NCI-H1436 (cell line): ENCODE measurements around the gene GAGE2A.
"Not testable (repeated sequence)": the region's sequence is repeated elsewhere in the genome, so short reads cannot be mapped to it uniquely, and the experiment has no call there.

Source experiments
- DNase-seq: peaks from one replicate; lab custom pipeline; 2025; lab: John Stamatoyannopoulos, UW

GAGE2A gene

GRCh38 chrX:49589196-49589595 is at the start of gene GAGE2A:
Gene GAGE2A, plus strand, starts transcription at chrX:49589496. Its CDS starts 1,155 bp downstream, at chrX:49590651.
- DNase-seq, result not testable (repeated sequence)

- DNase-seq, result not testable (repeated sequence)
Measured at GRCh38 chrX:49541433-49541832, 47.9 kb upstream of the GAGE2A start, which contains the start of gene GAGE12D. Gene GAGE12D, plus strand, starts transcription at chrX:49541733. Its CDS starts 1,155 bp downstream, at chrX:49542888.

- DNase-seq, result not testable (repeated sequence)
Measured at GRCh38 chrX:49550989-49551388, 38.3 kb upstream of the GAGE2A start, which contains the start of gene GAGE12E. Gene GAGE12E, plus strand, starts transcription at chrX:49551289. Its CDS starts 1,155 bp downstream, at chrX:49552444.

- DNase-seq, result not testable (repeated sequence)
Measured at GRCh38 chrX:49560542-49560941, 28.8 kb upstream of the GAGE2A start, which contains the start of gene GAGE12F. Gene GAGE12F, plus strand, starts transcription at chrX:49560842. Its CDS starts 1,155 bp downstream, at chrX:49561997.

- DNase-seq, result not testable (repeated sequence)
Measured at GRCh38 chrX:49568728-49569127, 20.6 kb upstream of the GAGE2A start.

GRCh38 chrX:49569152-49569551 is 20.1 kb upstream of the GAGE2A start:
- not testable (repeated sequence) for DNase-seq

GRCh38 chrX:49570100-49570499 is 19.2 kb upstream of the GAGE2A start, which contains the start of gene GAGE12G:
Gene GAGE12G, plus strand, starts transcription at chrX:49570400. Its CDS starts 1,155 bp downstream, at chrX:49571555.
- DNase-seq, result not testable (repeated sequence)

GRCh38 chrX:49579649-49580048 is 9.6 kb upstream of the GAGE2A start, which contains the start of gene GAGE12H:
Gene GAGE12H, plus strand, starts transcription at chrX:49579949. Its CDS starts 1,155 bp downstream, at chrX:49581104.
- DNase-seq, result not testable (repeated sequence)

- DNase-seq, result not testable (repeated sequence)
Measured at GRCh38 chrX:49589769-49590478, 628 bp downstream of the GAGE2A start.

GRCh38 chrX:49590488-49590887 is 1.2 kb downstream of the GAGE2A start:
- not testable (repeated sequence) for DNase-seq

- DNase-seq, result not testable (repeated sequence)
Measured at GRCh38 chrX:49598720-49599119, 9.4 kb downstream of the GAGE2A start, which contains the start of gene GAGE1. Gene GAGE1, plus strand, starts transcription at chrX:49599020. Its CDS starts 1,155 bp downstream, at chrX:49600175.

- DNase-seq, result no peak
Measured at GRCh38 chrX:49610718-49611310, 21.5 kb downstream of the GAGE2A start.

- no peak for DNase-seq
Measured at GRCh38 chrX:49618574-49618973, 29.3 kb downstream of the GAGE2A start.

GRCh38 chrX:49627086-49627777 is 37.9 kb downstream of the GAGE2A start:
- DNase-seq, result no peak

- DNase-seq, result no peak
Measured at GRCh38 chrX:49644991-49645637, 55.8 kb downstream of the GAGE2A start.
